OCI-LY7 (cell line): ENCODE results near the gene OPRL1. TPM values are rescaled to one million over a fixed set of nuclear protein-coding genes. Genes with fewer than 3 reads are reported as not detected.
"Not testable (repeated sequence)": the region's sequence is repeated elsewhere in the genome, so short reads cannot be mapped to it uniquely, and the experiment has no call there.

Experiments used
- BruUV-seq: library from RNA; stranded (reverse); fragments of 400-500 nt; replicated peaks from 2 replicates; lab custom pipeline; 2021; lab: Mats Ljungman, UMichigan
- CTCF ChIA-PET: fragments of 300-600 bp; sonication (Branson Sonifier 250); formaldehyde crosslinking; loops from one replicate; lab custom pipeline; 2022; ENCODE audit warnings: antibody characterized with exemption; ENCODE audit not compliant: unreplicated experiment; lab: Charles Lee
- POLR2A ChIA-PET: fragments of 300-600 bp; sonication (Branson Sonifier 250); formaldehyde crosslinking; loops from one replicate; lab custom pipeline; 2022; ENCODE audit warnings: antibody characterized with exemption; lab: Charles Lee
- DNase-seq: peaks from one replicate; pipeline ENCODE4 v3.0.0-alpha.2; 2015; ENCODE audit warnings: low spot score
- H2AFZ ChIP-seq: fragments of 200-600 bp; sonication (generic), shearing (Covaris generic); 2 replicates; pipeline ENCODE4 v1.6.1; 2014; ENCODE audit warnings: mild to moderate bottlenecking, antibody characterized with exemption, low read length, moderate library complexity
- H3K27ac ChIP-seq: fragments of 200-600 bp; sonication (generic); 2 replicates; pipeline ENCODE4 v1.5.1; 2014; ENCODE audit warnings: mixed run types, low read depth, mild to moderate bottlenecking, moderate library complexity, low read length, inconsistent platforms; ENCODE audit not compliant: poor library complexity, severe bottlenecking
- H3K36me3 ChIP-seq: fragments of 200-600 bp; sonication (generic); 2 replicates; pipeline ENCODE4 v1.6.1; 2014; ENCODE audit warnings: mild to moderate bottlenecking, antibody characterized with exemption, low read length, moderate library complexity, mixed read lengths; ENCODE audit not compliant: insufficient read depth
- H3K4me1 ChIP-seq: fragments of 200-600 bp; sonication (generic); 2 replicates; pipeline ENCODE4 v1.5.1; 2014; ENCODE audit warnings: mild to moderate bottlenecking, low read length; ENCODE audit not compliant: insufficient read depth, poor library complexity, severe bottlenecking
- H3K4me2 ChIP-seq: fragments of 200-600 bp; sonication (generic); 2 replicates; pipeline ENCODE4 v1.6.1; 2014; ENCODE audit warnings: mild to moderate bottlenecking, low read length
- H3K4me3 ChIP-seq: fragments of 200-600 bp; sonication (generic); 2 replicates; pipeline ENCODE4 v1.5.1; 2014; ENCODE audit warnings: mild to moderate bottlenecking, low read depth, low read length; ENCODE audit not compliant: poor library complexity, severe bottlenecking
- H3K79me2 ChIP-seq: fragments of 200-600 bp; sonication (generic); 2 replicates; pipeline ENCODE4 v1.6.1; 2016; ENCODE audit warnings: low read depth, mild to moderate bottlenecking, low read length, moderate library complexity, mixed read lengths; ENCODE audit not compliant: insufficient read depth
- H3K9me2 ChIP-seq: fragments of 200-600 bp; sonication (generic); 2 replicates; pipeline ENCODE4 v1.6.1; 2016; ENCODE audit warnings: mild to moderate bottlenecking, low read length, mixed read lengths; ENCODE audit not compliant: insufficient read depth
- H3K9me3 ChIP-seq: fragments of 200-600 bp; sonication (generic); 2 replicates; pipeline ENCODE4 v1.6.1; 2014; ENCODE audit warnings: mild to moderate bottlenecking, mixed run types, low read length, mixed read lengths
- H4K20me1 ChIP-seq: fragments of 200-600 bp; sonication (generic); 2 replicates; pipeline ENCODE4 v1.6.1; 2014; ENCODE audit warnings: mild to moderate bottlenecking, antibody characterized with exemption, low read length, moderate library complexity, mixed read lengths; ENCODE audit not compliant: insufficient read depth
- CTCF ChIP-seq: fragments of 200-600 bp; sonication (generic); conservative IDR thresholded peaks from 2 replicates; pipeline ENCODE4 v1.5.1; 2014; ENCODE audit warnings: mild to moderate bottlenecking, antibody characterized with exemption, low read length, moderate library complexity, mixed read lengths
- EZH2phosphoT487 ChIP-seq: fragments of 200-600 bp; sonication (generic); IDR thresholded peaks from 2 replicates; pipeline ENCODE4 v1.6.1; 2018; ENCODE audit warnings: low read depth, borderline replicate concordance, mild to moderate bottlenecking, mixed run types, antibody characterized with exemption, low read length, moderate library complexity, mixed read lengths
- intact Hi-C: fragments of 100-400 bp; cut with micrococcal nuclease; formaldehyde crosslinking; loops from one replicate; pipeline ENCODE4 v1.10.0; 2022; ENCODE audit not compliant: unreplicated experiment
- total RNA-seq, 2 experiments: library from RNA; depleted of rRNA in 1 of 2; stranded (reverse); fragments of >200 nt in 1 of 2; shearing (Covaris generic) in 1 of 2; gene quantifications; 2 replicates each; pipeline ENCODE4 v1.2.3, GENCODE V29; 2014 to 2022

Gene OPRL1
- total RNA-seq, 2 experiments from 2014 or later, result 6.4 to 7.6 TPM

GRCh38 chr20:64119301-64119680 lies 39.4 kb downstream of the OPRL1 start:
- CTCF ChIA-PET, result interaction anchor here (1.0 kb wide), 2 partner anchors 65 to 81 kb away, joined by 3 read pairs; no protein-coding TSS in a partner anchor
- TF ChIP-seq EZH2phosphoT487, result no peak
- TF ChIP-seq CTCF, result no peak
- H3K4me1 ChIP-seq, result peaks cover 11% of the 10 kb centered on the region
- no peaks in the 10 kb centered on the region for H3K9me3 ChIP-seq
- no peaks in the 10 kb centered on the region for H4K20me1 ChIP-seq
- intact Hi-C loops, result no loop called here
- no peak for DNase-seq
- no peak overlapping the region for H3K4me2 ChIP-seq
- no peaks in the 10 kb centered on the region for H3K36me3 ChIP-seq
- no peaks in the 10 kb centered on the region for H3K79me2 ChIP-seq
- H2AFZ ChIP-seq, result peak overlapping the region; percentile 70; the same call in 1 of the 2 replicates
- H3K9me2 ChIP-seq, result no peaks in the 10 kb centered on the region
- POLR2A ChIA-PET, result no interaction called here
- no TSS peak for BruUV-seq
- no peak overlapping the region for H3K4me3 ChIP-seq
- no peak overlapping the region for H3K27ac ChIP-seq

DNA sequence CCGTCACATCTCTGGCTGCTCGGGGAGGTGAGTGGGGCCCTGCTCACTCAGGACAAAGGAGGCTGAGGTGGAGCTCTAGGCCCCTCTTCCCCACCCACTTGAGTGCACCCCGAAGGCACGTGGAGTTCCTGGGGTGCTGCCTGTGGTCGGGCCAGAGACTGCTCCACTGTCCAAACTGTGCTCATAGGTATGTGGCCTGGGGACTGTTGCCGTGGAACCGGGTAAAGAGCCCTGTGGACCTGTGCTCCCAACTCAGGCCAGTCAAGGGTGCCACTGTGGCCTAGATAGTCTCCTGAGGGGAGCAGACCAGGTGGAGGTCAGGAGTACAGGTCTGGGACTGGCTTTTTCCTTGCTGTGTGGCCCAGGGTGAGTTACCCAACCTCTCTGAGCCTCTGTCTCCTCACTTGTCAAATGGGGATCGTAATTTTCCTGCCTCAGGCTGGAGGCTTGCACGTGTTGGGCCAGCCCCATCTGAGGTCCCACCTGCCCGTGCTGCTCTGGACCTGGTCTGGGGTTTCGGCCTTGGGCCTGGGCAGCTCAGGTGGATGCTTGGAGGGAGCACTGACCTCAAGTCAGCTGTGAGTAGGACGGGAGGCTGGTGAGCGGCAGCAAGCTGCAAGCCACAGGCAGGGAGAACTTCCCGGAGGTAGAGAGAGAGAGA lies 39.9 kb downstream of the OPRL1 start:
- POLR2A ChIA-PET, result interaction anchor here (0.9 to 1.2 kb wide), 2 partner anchors 68 to 392 kb away, joined by 3 read pairs; no protein-coding TSS in a partner anchor
- TF ChIP-seq EZH2phosphoT487, result no peak
- TF ChIP-seq CTCF, result no peak
- H3K4me2 ChIP-seq, result peak overlapping the region; percentile 52
- no peaks in the 10 kb centered on the region for H3K36me3 ChIP-seq
- H4K20me1 ChIP-seq, result no peaks in the 10 kb centered on the region
- DNase-seq, result peak; percentile 16
- peaks cover 11% of the 10 kb centered on the region for H3K4me1 ChIP-seq
- no peaks in the 10 kb centered on the region for H3K9me3 ChIP-seq
- H3K4me3 ChIP-seq, result peak overlapping the region; percentile 29
- no TSS peak for BruUV-seq
- no peaks in the 10 kb centered on the region for H3K79me2 ChIP-seq
- intact Hi-C loops, result loop anchor here (1.0 kb wide), 3 partner anchors 37 to 140 kb away; no protein-coding TSS in a partner anchor
- no peaks in the 10 kb centered on the region for H3K9me2 ChIP-seq
- peak overlapping the region; percentile 9 for H3K27ac ChIP-seq
- CTCF ChIA-PET, result interaction anchor here (1.0 kb wide), 3 partner anchors 65 to 139 kb away, joined by 3 read pairs; partner anchors contain the start of gene PRPF6
- peak overlapping the region; percentile 70 for H2AFZ ChIP-seq

DNA sequence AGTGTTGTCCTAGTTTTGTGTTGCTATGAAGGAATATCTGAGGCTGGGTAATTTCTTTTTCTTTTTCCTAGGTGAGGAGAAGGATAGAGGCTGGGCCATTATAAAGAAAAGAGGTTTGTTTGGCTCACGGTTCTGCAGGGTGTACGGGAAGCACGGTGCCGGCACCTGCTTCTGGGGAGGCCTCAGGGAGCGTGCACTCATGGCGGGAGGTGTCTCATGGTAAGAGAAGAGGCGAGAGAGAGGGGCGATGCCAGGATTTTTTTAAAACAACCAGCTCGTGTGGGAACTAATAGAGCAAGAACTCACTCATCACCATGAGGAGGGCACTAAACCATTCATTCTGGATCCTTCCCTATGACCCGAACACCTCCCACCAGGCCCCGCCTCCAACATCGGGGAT lies 41.7 kb downstream of the OPRL1 start:
- Histone ChIP-seq H3K4me3 (no peak overlapping the region), H3K27ac (no peak overlapping the region), H3K4me1 (peaks cover 11% of the 10 kb centered on the region), H2AFZ (no peak overlapping the region), H4K20me1 (no peaks in the 10 kb centered on the region), H3K79me2 (no peaks in the 10 kb centered on the region), H3K4me2 (no peak overlapping the region), H3K36me3 (no peaks in the 10 kb centered on the region), H3K9me2 (no peaks in the 10 kb centered on the region), H3K9me3 (no peaks in the 10 kb centered on the region)
- no peak for DNase-seq
- TF ChIP-seq CTCF, result no peak
- TF ChIP-seq EZH2phosphoT487, result no peak
- POLR2A ChIA-PET, result no interaction called here
- CTCF ChIA-PET, result no interaction called here
- intact Hi-C loops, result no loop called here
- no TSS peak for BruUV-seq

DNA sequence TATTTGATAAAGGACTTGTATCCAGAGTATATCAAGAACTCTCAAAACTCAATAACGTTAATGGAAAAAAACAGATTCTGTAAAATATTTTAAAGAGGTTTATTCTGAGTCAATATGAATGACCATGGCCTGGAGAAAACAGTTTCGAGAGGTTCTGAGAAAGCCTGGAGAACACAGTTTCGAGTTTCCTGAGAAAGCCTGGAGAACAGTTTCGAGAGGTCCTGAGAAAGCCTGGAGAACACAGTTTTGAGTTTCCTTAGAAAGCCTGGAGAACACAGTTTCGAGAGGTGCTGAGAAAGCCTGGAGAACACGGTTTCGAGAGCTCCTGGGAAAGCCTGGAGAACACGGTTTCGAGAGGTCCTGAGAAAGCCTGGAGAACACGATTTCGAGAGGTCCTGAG lies 43.0 kb downstream of the OPRL1 start:
- H3K27ac ChIP-seq, H3K4me2 ChIP-seq, DNase-seq, H3K9me3 ChIP-seq, H3K9me2 ChIP-seq, POLR2A ChIA-PET, H3K4me3 ChIP-seq, BruUV-seq, H2AFZ ChIP-seq, H4K20me1 ChIP-seq, CTCF ChIA-PET, H3K79me2 ChIP-seq, H3K36me3 ChIP-seq: not testable (repeated sequence)
- H3K4me1 ChIP-seq, result peaks cover 11% of the 10 kb centered on the region
- intact Hi-C loops, result loop anchor here (1.0 kb wide), 1 partner anchor 84 kb away; no protein-coding TSS in a partner anchor
